Astrocyte of the spinal cord (primary cell): ENCODE measurements around the gene LDLRAD3.

Experiments used
- DNase-seq: peaks from one replicate; pipeline ENCODE4 v3.0.0; 2011; ENCODE audit warnings: low read depth, low spot score
- H3K4me3 ChIP-seq: 2 replicates; pipeline ENCODE4 v1.5.1; 2011; ENCODE audit warnings: low read depth, mild to moderate bottlenecking, low read length, moderate library complexity
- in situ Hi-C: cut with HindIII; loops from 2 replicates; pipeline ENCODE4 v1.10.0; 2017; ENCODE audit warnings: low sequenced_read_pairs
- TF ChIP-seq, protein P1 (sequence below): IDR thresholded peaks from 2 replicates; pipeline ENCODE4 v1.5.1; 2012; ENCODE audit warnings: low read depth, mild to moderate bottlenecking, low read length, inconsistent platforms

LDLRAD3 gene

GRCh38 chr11:36102868-36103267 lies 159.0 kb downstream of the LDLRAD3 start:
- in situ Hi-C loops = no loop called here
- no peak for DNase-seq
- no peak overlapping the region for H3K4me3 ChIP-seq
- TF ChIP-seq, protein P1, sequence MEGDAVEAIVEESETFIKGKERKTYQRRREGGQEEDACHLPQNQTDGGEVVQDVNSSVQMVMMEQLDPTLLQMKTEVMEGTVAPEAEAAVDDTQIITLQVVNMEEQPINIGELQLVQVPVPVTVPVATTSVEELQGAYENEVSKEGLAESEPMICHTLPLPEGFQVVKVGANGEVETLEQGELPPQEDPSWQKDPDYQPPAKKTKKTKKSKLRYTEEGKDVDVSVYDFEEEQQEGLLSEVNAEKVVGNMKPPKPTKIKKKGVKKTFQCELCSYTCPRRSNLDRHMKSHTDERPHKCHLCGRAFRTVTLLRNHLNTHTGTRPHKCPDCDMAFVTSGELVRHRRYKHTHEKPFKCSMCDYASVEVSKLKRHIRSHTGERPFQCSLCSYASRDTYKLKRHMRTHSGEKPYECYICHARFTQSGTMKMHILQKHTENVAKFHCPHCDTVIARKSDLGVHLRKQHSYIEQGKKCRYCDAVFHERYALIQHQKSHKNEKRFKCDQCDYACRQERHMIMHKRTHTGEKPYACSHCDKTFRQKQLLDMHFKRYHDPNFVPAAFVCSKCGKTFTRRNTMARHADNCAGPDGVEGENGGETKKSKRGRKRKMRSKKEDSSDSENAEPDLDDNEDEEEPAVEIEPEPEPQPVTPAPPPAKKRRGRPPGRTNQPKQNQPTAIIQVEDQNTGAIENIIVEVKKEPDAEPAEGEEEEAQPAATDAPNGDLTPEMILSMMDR = no peak

DNA sequence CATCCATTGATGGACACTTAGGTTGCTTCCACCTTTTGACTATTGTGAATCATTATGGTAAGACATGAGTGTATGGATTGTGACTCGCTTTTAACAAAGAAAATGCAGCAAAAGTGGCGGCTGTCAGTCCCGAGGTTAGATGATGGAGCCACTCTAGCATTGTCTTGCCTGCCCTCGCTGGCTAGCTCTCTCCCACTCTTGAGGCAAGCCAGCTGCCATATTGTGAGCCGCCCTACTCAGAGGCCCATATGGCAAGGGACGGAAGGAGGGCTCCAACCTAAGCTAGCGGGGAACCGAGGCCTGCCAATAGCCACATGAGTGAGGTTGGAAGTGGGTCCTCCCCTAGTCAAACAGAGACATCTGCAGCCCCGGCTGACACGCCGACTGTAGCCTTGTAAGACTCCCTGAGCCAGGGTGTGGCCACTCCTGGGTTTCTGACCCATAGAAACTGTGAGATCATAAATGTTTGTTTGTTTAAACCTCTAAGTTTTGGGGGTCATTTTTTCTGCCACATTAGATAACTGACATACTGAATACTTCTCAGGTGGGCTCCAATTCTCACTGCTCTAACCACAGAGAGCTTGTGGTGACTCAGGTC lies 160.2 kb downstream of the LDLRAD3 start:
- in situ Hi-C loops = no loop called here
- H3K4me3 ChIP-seq = no peak overlapping the region
- TF ChIP-seq, protein P1 = no peak
- DNase-seq = no peak

DNA sequence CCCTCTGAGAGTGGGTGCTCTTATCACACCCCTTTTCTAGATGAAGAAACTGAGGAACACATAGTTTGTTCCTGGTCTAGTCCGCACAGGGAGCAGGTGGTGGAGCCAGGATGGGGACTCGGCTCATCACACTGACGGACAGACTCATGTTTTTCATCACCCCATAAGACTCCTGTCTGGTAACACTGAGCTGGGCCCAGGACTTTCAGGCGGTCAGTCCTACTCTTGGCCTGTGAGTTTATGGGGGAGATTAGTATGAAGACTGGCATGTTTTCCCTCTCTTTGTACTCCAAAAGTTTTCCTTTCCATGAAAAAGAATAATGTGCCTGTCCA lies 160.8 kb downstream of the LDLRAD3 start:
- TF ChIP-seq, protein P1 = no peak
- in situ Hi-C loops = no loop called here
- no peak overlapping the region for H3K4me3 ChIP-seq
- DNase-seq = no peak

DNA sequence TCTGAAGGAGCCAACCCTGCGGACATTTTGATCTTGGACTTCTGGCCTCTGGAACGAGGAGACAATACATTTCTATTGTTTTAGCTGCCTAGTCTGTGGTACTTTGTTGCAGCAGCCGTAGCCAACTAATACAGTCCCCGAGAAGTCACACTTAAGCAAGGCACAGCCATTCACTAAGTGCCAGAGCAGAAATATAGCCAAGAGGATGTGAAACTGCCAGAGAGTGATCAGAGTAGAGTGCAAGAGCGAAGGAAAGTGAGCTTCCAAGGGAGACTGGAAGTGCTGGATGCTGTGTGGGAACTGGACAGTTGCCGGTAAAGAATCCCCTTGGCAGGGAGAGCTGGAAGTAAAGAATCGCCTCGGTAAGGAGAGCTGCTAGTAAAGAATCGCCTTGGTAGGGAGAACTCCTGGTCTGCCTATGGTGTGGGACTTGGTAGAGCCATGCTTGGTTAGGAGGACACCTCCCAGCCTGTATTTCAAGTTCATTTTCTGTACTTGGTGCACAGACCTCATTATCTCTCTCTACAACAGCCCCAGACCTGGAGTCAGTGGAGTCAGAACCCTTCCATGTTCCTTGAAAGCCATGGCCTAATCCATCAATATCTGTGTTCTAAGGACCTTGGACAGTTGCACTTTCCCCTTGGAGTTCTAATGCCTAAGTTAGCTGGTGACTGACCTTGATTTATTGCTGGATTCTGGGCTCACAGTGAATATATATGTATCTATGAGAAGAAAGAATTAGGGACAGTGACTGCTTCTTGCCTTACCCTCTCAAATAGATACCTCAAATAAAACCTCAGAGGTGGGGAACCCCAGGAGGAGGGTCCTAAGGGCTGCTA lies 162.1 kb downstream of the LDLRAD3 start:
- DNase-seq = no peak
- H3K4me3 ChIP-seq = no peak overlapping the region
- in situ Hi-C loops = no loop called here
- TF ChIP-seq, protein P1 = no peak

DNA sequence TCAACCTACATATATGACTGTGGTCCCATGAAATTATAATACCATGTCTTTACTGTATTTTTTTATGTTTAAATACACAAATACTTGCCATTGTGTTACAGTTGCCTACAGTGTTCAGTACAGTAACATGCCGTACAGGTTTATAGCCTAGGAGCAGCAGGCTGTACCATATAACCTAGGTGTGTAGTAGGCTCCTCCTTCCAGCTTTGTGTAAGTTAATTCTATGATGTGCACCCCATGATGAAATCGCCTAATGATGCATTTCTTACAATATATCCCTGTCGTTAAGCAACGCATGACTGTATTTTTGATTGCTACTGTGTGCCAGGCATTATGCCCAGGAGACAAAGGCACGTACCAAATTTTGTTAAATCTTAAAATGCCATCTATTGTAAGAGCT lies 163.7 kb downstream of the LDLRAD3 start:
- DNase-seq = no peak
- TF ChIP-seq, protein P1 = no peak
- in situ Hi-C loops = no loop called here
- no peak overlapping the region for H3K4me3 ChIP-seq

- in situ Hi-C loops = no loop called here
- TF ChIP-seq, protein P1 = no peak
- DNase-seq = no peak
- H3K4me3 ChIP-seq = no peak overlapping the region
Observed at GRCh38 chr11:36108881-36109589, 165.2 kb downstream of the LDLRAD3 start.
